HepG2 (cell line): ENCODE results near the gene B3GNT9. TPM values are rescaled to one million over a fixed set of nuclear protein-coding genes. Genes with fewer than 3 reads are reported as not detected.

ENCODE experiments used
- CSRNP2 ChIP-seq: sonication (generic); formaldehyde crosslinking; conservative IDR thresholded peaks from 2 replicates; pipeline ENCODE4 v1.8.0; 2022; ENCODE audit warnings: low read depth, missing genetic modification reagents
- CTCF ChIP-seq: sonication (generic); formaldehyde crosslinking; IDR thresholded peaks from 2 replicates; pipeline ENCODE4 v1.5.0; 2020; ENCODE audit warnings: mild to moderate bottlenecking, missing genetic modification reagents, moderate library complexity
- DDIT3 ChIP-seq: sonication (generic); formaldehyde crosslinking; IDR thresholded peaks from 2 replicates; pipeline ENCODE4 v1.4.0; 2020; ENCODE audit warnings: mild to moderate bottlenecking, missing genetic modification reagents
- HOXA5 ChIP-seq: sonication (generic); formaldehyde crosslinking; IDR thresholded peaks from 2 replicates; pipeline ENCODE4 v1.4.0; 2020; ENCODE audit warnings: missing genetic modification reagents
- KLF9 ChIP-seq: IDR thresholded peaks from 2 replicates; pipeline ENCODE4 v1.6.1; 2016; ENCODE audit warnings: low read depth
- MXD3 ChIP-seq: IDR thresholded peaks from 2 replicates; pipeline ENCODE4 v1.6.1; 2016; ENCODE audit warnings: mild to moderate bottlenecking, missing biosample characterization, missing genetic modification reagents
- SP2 ChIP-seq: sonication (generic); formaldehyde crosslinking; IDR thresholded peaks from 2 replicates; pipeline ENCODE4 v1.5.1; 2020; ENCODE audit warnings: mild to moderate bottlenecking, missing genetic modification reagents
- TCF12 ChIP-seq, 2 experiments: fragments of 450-650 bp in 1 of 2; sonication (generic) in 1 of 2; formaldehyde crosslinking in 1 of 2; IDR thresholded peaks; 2 replicates each; pipeline versions ENCODE4 v1.6.1 to v1.8.0; 2017 to 2022; ENCODE audit warnings: antibody characterized with exemption in 1 of 2, mild to moderate bottlenecking in 1 of 2, missing genetic modification reagents in 1 of 2, moderate library complexity in 1 of 2
- TCF7 ChIP-seq: sonication (generic); IDR thresholded peaks from 2 replicates; pipeline ENCODE4 v1.6.1; 2016; ENCODE audit warnings: antibody characterized with exemption, low read depth
- TERF1 ChIP-seq: sonication (generic); formaldehyde crosslinking; IDR thresholded peaks from 2 replicates; pipeline ENCODE4 v1.8.0; 2022; ENCODE audit warnings: mild to moderate bottlenecking, missing genetic modification reagents, moderate library complexity
- ZFP91 ChIP-seq: sonication (generic); formaldehyde crosslinking; IDR thresholded peaks from 2 replicates; pipeline ENCODE4 v1.9.0; 2022; ENCODE audit warnings: missing genetic modification reagents, mild to moderate bottlenecking, borderline replicate concordance
- ZNF232 ChIP-seq: sonication (generic); formaldehyde crosslinking; IDR thresholded peaks from 2 replicates; pipeline ENCODE4 v1.4.0; 2020; ENCODE audit warnings: missing genetic modification reagents, borderline replicate concordance
- ZNF260 ChIP-seq: sonication (generic); formaldehyde crosslinking; IDR thresholded peaks from 2 replicates; pipeline ENCODE4 v1.4.0; 2020; ENCODE audit warnings: missing genetic modification reagents, low read depth, mild to moderate bottlenecking, borderline replicate concordance
- ZNF546 ChIP-seq: sonication (generic); formaldehyde crosslinking; conservative IDR thresholded peaks from 2 replicates; pipeline ENCODE4 v1.8.1; 2023; ENCODE audit warnings: mild to moderate bottlenecking, missing genetic modification reagents
- ZNF557 ChIP-seq: sonication (generic); formaldehyde crosslinking; IDR thresholded peaks from 2 replicates; pipeline ENCODE4 v1.4.0; 2020; ENCODE audit warnings: missing genetic modification reagents
- ZNF720 ChIP-seq: sonication (generic); formaldehyde crosslinking; IDR thresholded peaks from 2 replicates; pipeline ENCODE4 v1.4.0; 2020; ENCODE audit warnings: missing genetic modification reagents
- ZNF780A ChIP-seq: sonication (generic); formaldehyde crosslinking; IDR thresholded peaks from 2 replicates; pipeline ENCODE4 v1.8.0; 2022; ENCODE audit warnings: mild to moderate bottlenecking, missing genetic modification reagents, moderate library complexity
- ZNF782 ChIP-seq: sonication (generic); formaldehyde crosslinking; IDR thresholded peaks from 2 replicates; pipeline ENCODE4 v1.4.0; 2020; ENCODE audit warnings: missing genetic modification reagents, mild to moderate bottlenecking, borderline replicate concordance
- ZSCAN21 ChIP-seq: sonication (generic); formaldehyde crosslinking; IDR thresholded peaks from 2 replicates; pipeline ENCODE4 v1.8.0; 2022; ENCODE audit warnings: mild to moderate bottlenecking, missing genetic modification reagents, moderate library complexity, borderline replicate concordance
- polyA plus RNA-seq, 8 experiments: library from polyadenylated mRNA; depleted of rRNA in 3 of 8; stranded (reverse) in 7 of 8; unstranded in 1 of 8; fragments of >200 nt; fragmentation: Illumina TruSeq in 4 of 8; extraction: Trizol in 4 of 8; gene quantifications; 2 replicates each; pipeline versions ENCODE4 v1.2.1 to v1.2.3, GENCODE V29; 2011 to 2016; ENCODE audit warnings: low read depth in 4 of 8, missing spikeins in 1 of 8, mixed read lengths in 1 of 8; ENCODE audit not compliant: insufficient read depth in 1 of 8
- total RNA-seq, 5 experiments: library from RNA; depleted of rRNA; stranded (reverse); fragments of >200 nt; fragmentation: Illumina TruSeq; extraction: Trizol; gene quantifications; 2 replicates each; pipeline ENCODE4 v1.2.3, GENCODE V29; 2016; ENCODE audit warnings: low read depth in 1 of 5

The B3GNT9 gene
- total and polyA plus RNA-seq, 2 of the 13 experiments (the other 11 are each of a cell fraction or from before 2014, with no cell fraction given) = 1.5 to 3.1 TPM

- no peak for TF ChIP-seq TCF12 (IDR thresholded peaks at IDR 0.05)
- no peak; the same call in 1 of the 2 replicates for TF ChIP-seq TCF12 (CRISPR knock-in tag; IDR thresholded peaks at IDR 0.05)
- TF ChIP-seq ZNF546 = no peak
- no peak for TF ChIP-seq CSRNP2 (CRISPR knock-in tag)
- no peak; the same call in none of the 2 replicates for TF ChIP-seq ZFP91
- TF ChIP-seq ZNF557 = no peak
- TF ChIP-seq ZNF782 (CRISPR knock-in tag) = no peak; the same call in 1 of the 2 replicates
- no peak for TF ChIP-seq ZNF260 (CRISPR knock-in tag)
- no peak for TF ChIP-seq TERF1 (CRISPR knock-in tag)
- TF ChIP-seq MXD3 (CRISPR knock-in tag) = peak; percentile 35
- no peak for TF ChIP-seq HOXA5 (CRISPR knock-in tag)
- TF ChIP-seq KLF9 (CRISPR knock-in tag) = no peak; the same call in 1 of the 2 replicates
- TF ChIP-seq TCF7 = peak; percentile 1; the same call in 1 of the 2 replicates
- no peak for TF ChIP-seq ZNF780A (CRISPR knock-in tag)
- TF ChIP-seq ZSCAN21 (CRISPR knock-in tag) = peak; percentile 83
- peak; percentile 63 for TF ChIP-seq CTCF
- no peak for TF ChIP-seq ZNF232 (CRISPR knock-in tag)
- no peak for TF ChIP-seq SP2 (CRISPR knock-in tag)
- TF ChIP-seq DDIT3 (CRISPR knock-in tag) = no peak
- no peak for TF ChIP-seq ZNF720 (CRISPR knock-in tag)
These were observed 19.6 kb upstream of the B3GNT9 start, which contains the start of gene NOL3 (continued) for GRCh38 chr16:67170168-67170948.
